K562 (cell line): Measurements from ENCODE around the gene DISC1. TPM values are rescaled to one million over a fixed set of nuclear protein-coding genes. Genes with fewer than 3 reads are reported as not detected.

Source experiments
- ATAC-seq: fragments of 200-7000 bp; cut with Tn5 transposase; 3 replicates; pipeline ENCODE4 v1.9.1; 2020; ENCODE audit warnings: moderate library complexity
- BruUV-seq: library from RNA; stranded (reverse); fragments of 400-500 nt; replicated peaks from 2 replicates; lab custom pipeline; 2021; lab: Mats Ljungman, UMichigan
- CTCF ChIA-PET: fragments of 300-600 bp; formaldehyde crosslinking; extraction: SDS; loops from one replicate; lab custom pipeline; 2021; ENCODE audit warnings: low intra/inter-chr PET ratio; lab: Yijun Ruan, JAX
- POLR2A ChIA-PET: fragments of 300-600, 350-650 bp; sonication (Branson Sonifier 250); formaldehyde crosslinking; extraction: SDS; loops from one replicate; lab custom pipeline; 2021; ENCODE audit warnings: antibody characterized with exemption, inconsistent platforms; lab: Yijun Ruan, JAX
- DNase-seq, 4 experiments: peaks; one replicate each; pipeline versions ENCODE4 v3.0.0 to v3.0.0-alpha.2; 2011 to 2018; ENCODE audit warnings: low spot score in 3 of 4, mixed read lengths in 3 of 4; ENCODE audit errors: extremely low read depth in 1 of 4
- FAIRE-seq: peaks from 2 replicates; lab custom pipeline; 2011; peaks lifted over from hg19 to GRCh38; lab: Jason Lieb, UNC
- H2AFZ ChIP-seq: 2 replicates; pipeline ENCODE4 v1.6.0; 2011; ENCODE audit warnings: low read depth, low read length, control low read depth, inconsistent platforms
- H3K27ac ChIP-seq: fragments of 200-600 bp; 3 replicates; pipeline ENCODE4 v1.8.0; 2011; ENCODE audit warnings: low read depth, mild to moderate bottlenecking, control low read depth, inconsistent platforms, low read length, moderate library complexity, mixed read lengths; ENCODE audit errors: extremely low read depth
- H3K27me3 ChIP-seq, 2 experiments: fragments of 300-600 bp in 1 of 2; 2 replicates in 1 of 2; 3 replicates in 1 of 2; pipeline versions ENCODE4 v1.6.0 to v1.8.0; 2011; ENCODE audit warnings: inconsistent platforms in 2 of 2, low read length in 2 of 2, mild to moderate bottlenecking in 1 of 2, mixed read lengths in 1 of 2, moderate library complexity in 1 of 2; ENCODE audit not compliant: control insufficient read depth in 2 of 2, insufficient read depth in 2 of 2
- H3K36me3 ChIP-seq: fragments of 300-600 bp; 3 replicates; pipeline ENCODE4 v1.8.0; 2011; ENCODE audit warnings: mild to moderate bottlenecking, low read length, inconsistent platforms; ENCODE audit not compliant: control insufficient read depth, insufficient read depth
- H3K4me1 ChIP-seq, 2 experiments: fragments of 200-600 bp in 1 of 2; replicated peaks in 1 of 2; 2 replicates in 1 of 2; 3 replicates in 1 of 2; pipeline versions ENCODE4 v1.5.1 to v1.8.0; 2011; ENCODE audit warnings: inconsistent platforms in 2 of 2, low read length in 2 of 2, mild to moderate bottlenecking in 1 of 2, mixed read lengths in 1 of 2, moderate library complexity in 1 of 2; ENCODE audit not compliant: control insufficient read depth in 2 of 2, insufficient read depth in 2 of 2
- H3K4me2 ChIP-seq: 2 replicates; pipeline ENCODE4 v1.6.1; 2011; ENCODE audit warnings: low read length, control low read depth, inconsistent platforms, mixed read lengths; ENCODE audit not compliant: insufficient read depth
- H3K4me3 ChIP-seq: fragments of 200-600 bp; sonication (generic), shearing (Covaris generic); 2 replicates; pipeline ENCODE4 v1.5.1; 2016; ENCODE audit warnings: control low read depth, inconsistent platforms
- H3K79me2 ChIP-seq: fragments of 200-600 bp; 3 replicates; pipeline ENCODE4 v1.8.0; 2011; ENCODE audit warnings: low read length, inconsistent platforms; ENCODE audit not compliant: control insufficient read depth, insufficient read depth
- H3K9ac ChIP-seq, 2 experiments: 2 replicates each; pipeline versions ENCODE4 v1.6.0 to v1.6.1; 2011; ENCODE audit warnings: low read depth in 2 of 2, low read length in 2 of 2, control low read depth in 1 of 2, inconsistent platforms in 1 of 2, mild to moderate bottlenecking in 1 of 2, mixed read lengths in 1 of 2; ENCODE audit not compliant: insufficient read depth in 1 of 2
- H3K9me1 ChIP-seq: one replicate; pipeline ENCODE4 v1.6.0; 2011; ENCODE audit warnings: inconsistent platforms, mild to moderate bottlenecking, low read length, moderate library complexity; ENCODE audit not compliant: control insufficient read depth, insufficient read depth
- H3K9me3 ChIP-seq: replicated peaks from 2 replicates; pipeline ENCODE4 v1.5.1; 2011; ENCODE audit warnings: low read depth, low read length, inconsistent platforms; ENCODE audit not compliant: control insufficient read depth, insufficient read depth
- H4K20me1 ChIP-seq: replicated peaks from 2 replicates; pipeline ENCODE4 v1.6.1; 2011; ENCODE audit warnings: low read length, inconsistent platforms, mixed read lengths; ENCODE audit not compliant: control insufficient read depth, insufficient read depth
- CCAR2 ChIP-seq: fragments of 200-400 bp; formaldehyde crosslinking; IDR thresholded peaks from 2 replicates; pipeline ENCODE4 v1.6.1; 2017; ENCODE audit warnings: mild to moderate bottlenecking, low read depth, low read length
- CSDE1 ChIP-seq, 2 experiments: fragments of 450-650 bp; IDR thresholded peaks; 2 replicates each; pipeline ENCODE4 v1.6.1; 2016; ENCODE audit warnings: mild to moderate bottlenecking in 1 of 2
- ETS2 ChIP-seq: IDR thresholded peaks from 2 replicates; pipeline ENCODE4 v1.6.1; 2016; ENCODE audit warnings: borderline replicate concordance, missing genetic modification characterization, mild to moderate bottlenecking, moderate library complexity, missing compliant biosample characterization; ENCODE audit not compliant: poor library complexity, severe bottlenecking
- ETV5 ChIP-seq: sonication (generic); formaldehyde crosslinking; IDR thresholded peaks from 2 replicates; pipeline ENCODE4 v1.4.0; 2020; ENCODE audit warnings: low read depth, mild to moderate bottlenecking, missing genetic modification reagents
- FOS ChIP-seq: IDR thresholded peaks from 3 replicates; pipeline ENCODE4 v1.6.1; 2011; ENCODE audit not compliant: insufficient read length; ENCODE audit errors: extremely low read depth
- MBD1 ChIP-seq: fragments of 250-450 bp; sonication (Bioruptor Pico); IDR thresholded peaks from 2 replicates; pipeline ENCODE4 v1.8.0; 2022; ENCODE audit warnings: inconsistent platforms
- NRF1 ChIP-seq, 2 experiments: fragments of 450-650 bp; IDR thresholded peaks in 1 of 2; conservative IDR thresholded peaks in 1 of 2; 2 replicates each; pipeline ENCODE4 v1.6.1; 2014; ENCODE audit warnings: mild to moderate bottlenecking in 2 of 2
- POLR2G ChIP-seq: fragments of 200-400 bp; formaldehyde crosslinking; IDR thresholded peaks from 2 replicates; pipeline ENCODE4 v1.6.1; 2017; ENCODE audit warnings: low read depth, mild to moderate bottlenecking, antibody characterized with exemption, low read length, moderate library complexity
- SRF ChIP-seq, 2 experiments: fragments of 250-450, 450-650 bp in 1 of 2; sonication (Bioruptor Pico) in 1 of 2; sonication (generic) in 1 of 2; formaldehyde crosslinking; IDR thresholded peaks; 2 replicates each; pipeline versions ENCODE4 v1.5.0 to v1.5.1; 2020 to 2022; ENCODE audit warnings: mild to moderate bottlenecking in 1 of 2, missing genetic modification reagents in 1 of 2
- SRSF7 ChIP-seq: fragments of 200-400 bp; formaldehyde crosslinking; optimal IDR thresholded peaks from 2 replicates; pipeline ENCODE3; 2017; ENCODE audit warnings: mild to moderate bottlenecking, low read depth, low read length
- ZC3H11A ChIP-seq: IDR thresholded peaks from 2 replicates; pipeline ENCODE4 v1.6.1; 2012; ENCODE audit warnings: low read depth, low read length, improper control_type of control experiment
- ZNF212 ChIP-seq: fragments of 450-650 bp; formaldehyde crosslinking; IDR thresholded peaks from 2 replicates; pipeline ENCODE4 v1.4.0; 2020; ENCODE audit warnings: mild to moderate bottlenecking
- ZNF282 ChIP-seq: sonication (generic); formaldehyde crosslinking; IDR thresholded peaks from 2 replicates; pipeline ENCODE4 v1.8.1; 2023; ENCODE audit warnings: missing genetic modification reagents
- ZNF584 ChIP-seq: fragments of 200-800 bp; sonication (Bioruptor generic); IDR thresholded peaks from 2 replicates; pipeline ENCODE4 v1.6.1; 2016; ENCODE audit warnings: low read depth, mild to moderate bottlenecking, missing genetic modification characterization, missing compliant biosample characterization
- ZNF766 ChIP-seq: fragments of 200-800 bp; sonication (Bioruptor generic); conservative IDR thresholded peaks from 2 replicates; pipeline ENCODE4 v1.6.1; 2016; ENCODE audit warnings: missing genetic modification characterization, missing compliant biosample characterization
- WGBS: fragments of 100-300 bp; shearing (Covaris generic); methylation state at CpG from one replicate; pipeline ENCODE4 v1.1.6; 2016; ENCODE audit warnings: low coverage, mixed read lengths; ENCODE audit not compliant: insufficient coverage; ENCODE audit errors: missing lambda C conversion rate; 5-methylcytosine and 5-hydroxymethylcytosine counted together
- in situ Hi-C: fragments of 300-500 bp; cut with MboI; formaldehyde crosslinking; loops from 4 replicates; pipeline ENCODE4 v1.15.0; 2018; ENCODE audit warnings: inconsistent platforms, mixed read lengths
- intact Hi-C: fragments of 100-400 bp; cut with micrococcal nuclease; formaldehyde crosslinking; loops from 2 replicates; pipeline ENCODE4 v1.14.2; 2022
- polyA plus RNA-seq, 8 experiments: library from polyadenylated mRNA; depleted of rRNA in 4 of 8; stranded (reverse) in 5 of 8; unstranded in 3 of 8; fragments of >200 nt; fragmentation: Nextera tagmentation in 2 of 8; fragmentation: Illumina TruSeq in 1 of 8; extraction: Ambion mirVana in 2 of 8; extraction: Trizol in 1 of 8; gene quantifications; 2 replicates each; pipeline versions ENCODE4 v1.2.1 to v1.2.3, GENCODE V29; 2011 to 2014; ENCODE audit warnings: inconsistent platforms in 1 of 8, missing spikeins in 1 of 8
- total RNA-seq, 7 experiments: library from RNA; depleted of rRNA in 6 of 7; stranded (reverse); fragments of >200 nt in 6 of 7; fragmentation: Illumina TruSeq in 2 of 7; extraction: Trizol in 2 of 7; gene quantifications; 2 replicates each; pipeline versions ENCODE4 v1.2.1 to v1.2.3, GENCODE V29; 2011 to 2021; ENCODE audit warnings: low replicate concordance in 1 of 7
- TF ChIP-seq, protein P1 (sequence below): sonication (generic); formaldehyde crosslinking; IDR thresholded peaks from 2 replicates; pipeline ENCODE4 v1.8.0; 2022; ENCODE audit warnings: mild to moderate bottlenecking, low read depth, missing genetic modification reagents

Gene DISC1
- total and polyA plus RNA-seq, 9 of the 15 experiments (the other 6 are each of a cell fraction or from before 2014, with no cell fraction given) = 0.01 to 0.11 (median 0.08) TPM; not detected in 1

DNA sequence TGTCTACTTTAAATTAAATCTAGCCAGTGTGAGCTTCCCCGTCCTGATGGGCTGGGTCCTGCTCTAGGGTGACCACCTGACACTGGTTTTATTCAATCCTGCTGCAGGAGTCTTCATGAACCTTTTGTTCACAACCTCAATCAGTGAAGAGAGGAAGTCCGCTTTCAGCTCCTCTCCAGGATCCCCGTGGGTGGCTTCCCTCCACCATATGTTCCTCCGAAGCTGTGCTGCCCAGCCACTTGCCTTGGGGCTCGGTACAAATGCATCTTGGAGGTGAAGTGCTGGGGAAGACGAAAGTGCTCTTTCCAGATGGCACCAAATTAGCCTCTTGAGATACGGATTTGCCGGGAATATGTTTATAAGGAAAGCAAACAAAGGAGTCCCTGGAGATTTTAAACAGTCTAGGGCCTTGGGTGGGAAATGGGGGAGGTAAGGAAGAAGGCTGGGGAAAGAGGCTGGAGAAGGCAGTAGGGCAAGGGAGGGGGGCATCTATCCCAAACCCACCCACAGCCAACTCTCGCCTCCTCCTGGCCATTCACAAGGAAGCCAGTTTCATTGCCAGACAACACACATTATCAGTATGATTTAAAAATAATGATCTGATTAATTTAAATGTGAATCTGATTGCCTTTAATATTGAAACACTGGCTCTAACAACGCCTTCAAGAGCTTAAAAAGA is 430.8 kb downstream of the DISC1 start:
- ATAC-seq = no peak
- no peak overlapping the region for H3K4me2 ChIP-seq

More for the DNA sequence above, 430.8 kb downstream of the DISC1 start:
- Histone ChIP-seq H3K4me3 (no peak overlapping the region), H3K4me1 (no peaks in the 10 kb centered on the region), H3K27ac (no peak overlapping the region), H2AFZ (no peak overlapping the region), H3K79me2 (no peaks in the 10 kb centered on the region), H3K27me3 (no peaks in the 10 kb centered on the region), H3K9me3 (no peaks in the 10 kb centered on the region), H3K9me1 (no peaks in the 10 kb centered on the region), H4K20me1 (no peaks in the 10 kb centered on the region), H3K9ac (no peak overlapping the region), H3K36me3 (no peaks in the 10 kb centered on the region)
- TF ChIP-seq ETV5 (CRISPR knock-in tag) (no peak), CSDE1 (IDR thresholded peaks at IDR 0.05) (no peak), NRF1 (conservative IDR thresholded peaks at IDR 0.05 in 1 of 2, IDR thresholded peaks at IDR 0.05 in 1 of 2) (no peak), SRSF7 (no peak), ZNF584 (CRISPR knock-in tag) (no peak), ZC3H11A (no peak), CCAR2 (no peak), MBD1 (CRISPR knock-in tag) (no peak), ZNF766 (CRISPR knock-in tag) (no peak), ETS2 (no peak), POLR2G (no peak), ZNF282 (CRISPR knock-in tag) (no peak), ZNF212 (CRISPR knock-in tag) (no peak), SRF (CRISPR knock-in tag; IDR thresholded peaks at IDR 0.05) (no peak), FOS (no peak)
- TF ChIP-seq, protein P1, sequence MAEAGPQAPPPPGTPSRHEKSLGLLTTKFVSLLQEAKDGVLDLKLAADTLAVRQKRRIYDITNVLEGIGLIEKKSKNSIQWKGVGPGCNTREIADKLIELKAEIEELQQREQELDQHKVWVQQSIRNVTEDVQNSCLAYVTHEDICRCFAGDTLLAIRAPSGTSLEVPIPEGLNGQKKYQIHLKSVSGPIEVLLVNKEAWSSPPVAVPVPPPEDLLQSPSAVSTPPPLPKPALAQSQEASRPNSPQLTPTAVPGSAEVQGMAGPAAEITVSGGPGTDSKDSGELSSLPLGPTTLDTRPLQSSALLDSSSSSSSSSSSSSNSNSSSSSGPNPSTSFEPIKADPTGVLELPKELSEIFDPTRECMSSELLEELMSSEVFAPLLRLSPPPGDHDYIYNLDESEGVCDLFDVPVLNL = no peak
- ChIA-PET POLR2A (no interaction called here), CTCF (no interaction called here)
- intact Hi-C loops = no loop called here
- WGBS = 0% methylated on average over 10 of the region's 10 CpGs
- BruUV-seq = no TSS peak
- FAIRE-seq (no peak), DNase-seq (no peak)
- in situ Hi-C loops = no loop called here
